ENCODE results near the gene SYT5.
"Not testable (repeated sequence)": the region's sequence is repeated elsewhere in the genome, so short reads cannot be mapped to it uniquely, and the experiment has no call there.

The SYT5 gene

GRCh38 chr19:55169136-55169535, 11.0 kb downstream of the SYT5 start:
- TF ChIP-seq POLR2A (IDR thresholded peaks at IDR 0.05; ENCODE audit: low read depth, low read length): no peak
- FAIRE-seq (no peak), DNase-seq (ENCODE audit: insufficient read length, low spot score) (no peak)

- FAIRE-seq: peak; percentile 66
- peak; percentile 100 for DNase-seq (ENCODE audit: insufficient read length, low spot score)
- peak; percentile 42 for TF ChIP-seq POLR2A (IDR thresholded peaks at IDR 0.05; ENCODE audit: low read depth, low read length)
Measured at GRCh38 chr19:55166530-55167268, 13.4 kb downstream of the SYT5 start, which contains the start of gene DNAAF3. TSS of gene DNAAF3 (minus strand) at chr19:55166613. CDS start at chr19:55166413, 200 bp downstream.

GRCh38 chr19:55165952-55166529, 14.0 kb downstream of the SYT5 start:
- no peak for FAIRE-seq
- no peak for TF ChIP-seq POLR2A (IDR thresholded peaks at IDR 0.05; ENCODE audit: low read depth, low read length)
- DNase-seq (ENCODE audit: insufficient read length, low spot score): peak; percentile 93

- TF ChIP-seq POLR2A (IDR thresholded peaks at IDR 0.05; ENCODE audit: low read depth, low read length): no peak
- no peak for DNase-seq (ENCODE audit: insufficient read length, low spot score)
- no peak for FAIRE-seq
Measured at GRCh38 chr19:55161571-55162322, 18.3 kb downstream of the SYT5 start.

- TF ChIP-seq POLR2A (IDR thresholded peaks at IDR 0.05; ENCODE audit: low read depth, low read length): no peak
- DNase-seq (ENCODE audit: insufficient read length, low spot score) (no peak), FAIRE-seq (no peak)
Measured at GRCh38 chr19:55160986-55161365, 19.1 kb downstream of the SYT5 start.

GRCh38 chr19:55160128-55160985, 19.7 kb downstream of the SYT5 start:
- DNase-seq (ENCODE audit: insufficient read length, low spot score) (peak; percentile 99), FAIRE-seq (no peak)

GRCh38 chr19:55158848-55159749, 21.0 kb downstream of the SYT5 start:
- FAIRE-seq (peak; percentile 72), DNase-seq (ENCODE audit: insufficient read length, low spot score) (peak; percentile 99)
- no peak for TF ChIP-seq POLR2A (IDR thresholded peaks at IDR 0.05; ENCODE audit: low read depth, low read length)

More at GRCh38 chr19:55160128-55160985, 19.7 kb downstream of the SYT5 start:
- no peak for TF ChIP-seq POLR2A (IDR thresholded peaks at IDR 0.05; ENCODE audit: low read depth, low read length)

GRCh38 chr19:55158423-55158822, 21.7 kb downstream of the SYT5 start:
- no peak for TF ChIP-seq POLR2A (IDR thresholded peaks at IDR 0.05; ENCODE audit: low read depth, low read length)
- FAIRE-seq (no peak), DNase-seq (ENCODE audit: insufficient read length, low spot score) (no peak)

- no peak for DNase-seq (ENCODE audit: insufficient read length, low spot score)
- FAIRE-seq: no peak
Measured at GRCh38 chr19:55157064-55157908, 22.8 kb downstream of the SYT5 start, which contains the start of gene TNNI3. TSS of gene TNNI3 (minus strand) at chr19:55157732. CDS start at chr19:55157589, 143 bp downstream.

GRCh38 chr19:55156202-55157063, 23.7 kb downstream of the SYT5 start:
- DNase-seq (ENCODE audit: insufficient read length, low spot score): no peak
- TF ChIP-seq POLR2A (IDR thresholded peaks at IDR 0.05; ENCODE audit: low read depth, low read length): no peak
- FAIRE-seq: no peak

More at GRCh38 chr19:55157064-55157908, 22.8 kb downstream of the SYT5 start, which contains the start of gene TNNI3:
- TF ChIP-seq POLR2A (IDR thresholded peaks at IDR 0.05; ENCODE audit: low read depth, low read length): no peak

- not testable (repeated sequence) for FAIRE-seq; DNase-seq (ENCODE audit: insufficient read length, low spot score)
Measured at GRCh38 chr19:55155784-55156183, 24.3 kb downstream of the SYT5 start.
